PC-3 (cell line): ENCODE measurements around the gene PLEKHB2. TPM values are rescaled to one million over a fixed set of nuclear protein-coding genes. Genes with fewer than 3 reads are reported as not detected.
"Not testable (repeated sequence)": the region's sequence is repeated elsewhere in the genome, so short reads cannot be mapped to it uniquely, and the experiment has no call there.

ENCODE experiments used
- ATAC-seq: fragments of 200-7000 bp; cut with Tn5 transposase; 2 replicates; pipeline ENCODE4 v1.9.1; 2020; ENCODE audit warnings: mild to moderate bottlenecking, moderate library complexity
- BruUV-seq: library from RNA; stranded (reverse); fragments of 400-500 nt; replicated peaks from 2 replicates; lab custom pipeline; 2021; lab: Mats Ljungman, UMichigan
- CTCF ChIA-PET: fragments of 300-600 bp; sonication (Branson Sonifier 250); formaldehyde crosslinking; loops from one replicate; lab custom pipeline; 2022; ENCODE audit warnings: antibody characterized with exemption; lab: Charles Lee
- POLR2A ChIA-PET: fragments of 300-600 bp; sonication (Branson Sonifier 250); formaldehyde crosslinking; loops from one replicate; lab custom pipeline; 2022; ENCODE audit warnings: antibody characterized with exemption; ENCODE audit not compliant: unreplicated experiment; lab: Charles Lee
- DNase-seq: peaks from one replicate; pipeline ENCODE4 v3.0.0-alpha.2; 2015
- H2AFZ ChIP-seq: fragments of 300-600 bp; sonication (generic); 2 replicates; pipeline ENCODE4 v1.6.0; 2016; ENCODE audit warnings: antibody characterized with exemption, low read length
- H3F3A ChIP-seq: fragments of 300-600 bp; sonication (generic); one replicate; pipeline ENCODE4 v1.6.0; 2017; ENCODE audit warnings: antibody characterized with exemption, low read length, control low read depth, mild to moderate bottlenecking; ENCODE audit not compliant: unreplicated experiment
- H3K27ac ChIP-seq: fragments of 300-600 bp; sonication (generic); 2 replicates; pipeline ENCODE4 v1.5.1; 2016; ENCODE audit warnings: mild to moderate bottlenecking, low read length
- H3K27me3 ChIP-seq: fragments of 300-600 bp; sonication (generic); 2 replicates; pipeline ENCODE4 v1.6.1; 2016; ENCODE audit warnings: low read length, mixed read lengths
- H3K36me3 ChIP-seq: fragments of 300-600 bp; sonication (generic); 2 replicates; pipeline ENCODE4 v1.6.1; 2016; ENCODE audit warnings: low read depth, mixed run types, low read length, mixed read lengths
- H3K4me1 ChIP-seq: fragments of 300-600 bp; sonication (generic); 2 replicates; pipeline ENCODE4 v1.5.1; 2016; ENCODE audit warnings: low read length; ENCODE audit not compliant: insufficient read depth
- H3K4me2 ChIP-seq: fragments of 300-600 bp; sonication (generic); 2 replicates; pipeline ENCODE4 v1.6.0; 2016; ENCODE audit warnings: low read length
- H3K4me3 ChIP-seq: fragments of 300-600 bp; sonication (generic); 2 replicates; pipeline ENCODE4 v1.5.1; 2016; ENCODE audit warnings: mild to moderate bottlenecking, low read length, mixed read lengths
- H3K79me2 ChIP-seq: fragments of 300-600 bp; sonication (generic); 2 replicates; pipeline ENCODE4 v1.6.1; 2017; ENCODE audit warnings: low read length, mixed read lengths
- H3K9ac ChIP-seq: fragments of 300-600 bp; sonication (generic); 2 replicates; pipeline ENCODE4 v1.6.0; 2016; ENCODE audit warnings: mild to moderate bottlenecking, low read length
- H3K9me2 ChIP-seq: fragments of 300-600 bp; sonication (generic); replicated peaks from 2 replicates; pipeline ENCODE4 v1.6.1; 2016; ENCODE audit warnings: mixed run types, low read length, mixed read lengths
- H3K9me3 ChIP-seq: fragments of 300-600 bp; sonication (generic); 2 replicates; pipeline ENCODE4 v1.6.1; 2016; ENCODE audit warnings: low read length, mixed read lengths
- H4K20me1 ChIP-seq: fragments of 300-600 bp; sonication (generic); 2 replicates; pipeline ENCODE4 v1.6.1; 2016; ENCODE audit warnings: low read length, mixed read lengths
- EZH2 ChIP-seq: fragments of 300-600 bp; sonication (generic); IDR thresholded peaks from one replicate; pipeline ENCODE4 v1.6.1; 2017; ENCODE audit warnings: antibody characterized with exemption, mild to moderate bottlenecking, low read length; ENCODE audit not compliant: unreplicated experiment
- EZH2phosphoT487 ChIP-seq: fragments of 300-600 bp; sonication (generic); IDR thresholded peaks from 2 replicates; pipeline ENCODE4 v1.6.1; 2018; ENCODE audit warnings: mild to moderate bottlenecking, antibody characterized with exemption, low read length, borderline replicate concordance
- intact Hi-C: fragments of 100-400 bp; cut with micrococcal nuclease; formaldehyde crosslinking; loops from 2 replicates; pipeline ENCODE4 v1.9.0; 2023
- total RNA-seq: library from RNA; depleted of rRNA; stranded (reverse); fragments of >200 nt; gene quantifications from 2 replicates; pipeline ENCODE4 v1.2.3, GENCODE V29; 2014
- TF ChIP-seq, protein P1 (sequence below): fragments of 300-600 bp; sonication (generic); conservative IDR thresholded peaks from 2 replicates; pipeline ENCODE4 v1.5.1; 2017; ENCODE audit warnings: antibody characterized with exemption, low read depth, mild to moderate bottlenecking, low read length

Gene PLEKHB2
- total RNA-seq, 1 experiment from 2014 or later = 64.5 TPM

GRCh38 chr2:131067465-131068125 lies 37.5 kb upstream of the PLEKHB2 start:
- ChIA-PET POLR2A (no interaction called here), CTCF (no interaction called here)
- H3F3A ChIP-seq = no peaks in the 10 kb centered on the region
- TF ChIP-seq EZH2 (no peak), EZH2phosphoT487 (no peak)
- TF ChIP-seq, protein P1, sequence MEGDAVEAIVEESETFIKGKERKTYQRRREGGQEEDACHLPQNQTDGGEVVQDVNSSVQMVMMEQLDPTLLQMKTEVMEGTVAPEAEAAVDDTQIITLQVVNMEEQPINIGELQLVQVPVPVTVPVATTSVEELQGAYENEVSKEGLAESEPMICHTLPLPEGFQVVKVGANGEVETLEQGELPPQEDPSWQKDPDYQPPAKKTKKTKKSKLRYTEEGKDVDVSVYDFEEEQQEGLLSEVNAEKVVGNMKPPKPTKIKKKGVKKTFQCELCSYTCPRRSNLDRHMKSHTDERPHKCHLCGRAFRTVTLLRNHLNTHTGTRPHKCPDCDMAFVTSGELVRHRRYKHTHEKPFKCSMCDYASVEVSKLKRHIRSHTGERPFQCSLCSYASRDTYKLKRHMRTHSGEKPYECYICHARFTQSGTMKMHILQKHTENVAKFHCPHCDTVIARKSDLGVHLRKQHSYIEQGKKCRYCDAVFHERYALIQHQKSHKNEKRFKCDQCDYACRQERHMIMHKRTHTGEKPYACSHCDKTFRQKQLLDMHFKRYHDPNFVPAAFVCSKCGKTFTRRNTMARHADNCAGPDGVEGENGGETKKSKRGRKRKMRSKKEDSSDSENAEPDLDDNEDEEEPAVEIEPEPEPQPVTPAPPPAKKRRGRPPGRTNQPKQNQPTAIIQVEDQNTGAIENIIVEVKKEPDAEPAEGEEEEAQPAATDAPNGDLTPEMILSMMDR = no peak
- intact Hi-C loops = no loop called here
- no peak overlapping the region for H2AFZ ChIP-seq
- H4K20me1 ChIP-seq = peaks cover 3% of the 10 kb centered on the region; the same call in 1 of the 2 replicates
- H3K4me2 ChIP-seq = no peak overlapping the region
- ATAC-seq = no peak
- H3K9ac ChIP-seq = no peak overlapping the region
- H3K27me3 ChIP-seq = no peaks in the 10 kb centered on the region
- DNase-seq = no peak
- no TSS peak for BruUV-seq
- H3K4me3 ChIP-seq = no peak overlapping the region
- H3K9me3 ChIP-seq = no peaks in the 10 kb centered on the region
- peaks cover 91% of the 10 kb centered on the region for H3K79me2 ChIP-seq
- no peaks in the 10 kb centered on the region for H3K4me1 ChIP-seq
- no peak overlapping the region for H3K27ac ChIP-seq
- H3K9me2 ChIP-seq = no peaks in the 10 kb centered on the region
- H3K36me3 ChIP-seq = peaks cover 53% of the 10 kb centered on the region

DNA sequence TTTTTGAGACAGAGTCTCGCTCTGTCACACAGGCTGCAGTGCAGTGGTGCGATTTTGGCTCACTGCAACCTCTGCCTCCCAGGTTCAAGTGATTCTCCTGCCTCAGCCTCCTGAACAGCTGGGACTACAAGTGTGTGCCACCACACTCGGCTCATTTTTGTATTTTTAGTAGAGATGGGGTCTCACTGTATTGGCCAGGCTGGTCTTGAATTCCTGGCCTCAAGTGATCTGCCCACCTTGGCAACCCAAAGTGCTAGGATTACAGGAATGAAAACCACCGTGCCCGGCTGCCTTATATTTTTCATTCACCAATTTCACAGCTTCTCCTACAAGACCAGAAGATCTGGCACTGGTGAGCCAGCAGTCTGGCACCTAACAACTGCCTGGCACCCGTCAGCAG lies 37.0 kb upstream of the PLEKHB2 start:
- ATAC-seq, H3F3A ChIP-seq, H3K27ac ChIP-seq, H2AFZ ChIP-seq, H3K4me3 ChIP-seq, H3K27me3 ChIP-seq, H3K4me2 ChIP-seq, H3K9me2 ChIP-seq, H3K9me3 ChIP-seq, BruUV-seq, POLR2A ChIA-PET, intact Hi-C loops, H3K9ac ChIP-seq, CTCF ChIA-PET, H3K4me1 ChIP-seq, DNase-seq, H4K20me1 ChIP-seq: not testable (repeated sequence)
- peaks cover 53% of the 10 kb centered on the region for H3K36me3 ChIP-seq
- peaks cover 91% of the 10 kb centered on the region for H3K79me2 ChIP-seq

DNA sequence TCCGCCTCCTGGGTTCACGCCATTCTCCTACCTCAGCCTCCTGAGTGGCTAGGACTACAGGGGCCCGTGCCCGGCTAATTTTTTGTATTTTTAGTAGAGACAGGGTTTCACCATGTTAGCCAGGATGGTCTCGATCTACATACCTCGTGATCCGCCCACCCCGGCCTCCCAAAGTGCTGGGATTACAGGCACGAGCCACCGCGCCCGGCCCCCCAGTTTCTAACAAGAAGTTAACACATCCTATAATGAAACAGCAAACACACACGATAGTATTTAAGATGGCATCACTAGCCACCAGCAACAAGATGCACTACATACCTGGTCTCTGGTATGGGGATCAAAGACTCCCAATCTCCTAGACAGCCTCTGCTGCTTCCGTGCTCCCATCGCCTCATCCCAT lies 29.6 kb upstream of the PLEKHB2 start:
- H3K27me3 ChIP-seq, H2AFZ ChIP-seq, BruUV-seq, CTCF ChIA-PET, H3F3A ChIP-seq, DNase-seq, H3K9me3 ChIP-seq, H3K4me3 ChIP-seq, H3K9me2 ChIP-seq, intact Hi-C loops, H3K27ac ChIP-seq, POLR2A ChIA-PET, ATAC-seq, H3K9ac ChIP-seq, H3K4me1 ChIP-seq, H3K4me2 ChIP-seq: not testable (repeated sequence)
- Histone ChIP-seq H4K20me1 (peaks cover 10% of the 10 kb centered on the region), H3K79me2 (peaks cover 90% of the 10 kb centered on the region), H3K36me3 (peaks cover 60% of the 10 kb centered on the region)

DNA sequence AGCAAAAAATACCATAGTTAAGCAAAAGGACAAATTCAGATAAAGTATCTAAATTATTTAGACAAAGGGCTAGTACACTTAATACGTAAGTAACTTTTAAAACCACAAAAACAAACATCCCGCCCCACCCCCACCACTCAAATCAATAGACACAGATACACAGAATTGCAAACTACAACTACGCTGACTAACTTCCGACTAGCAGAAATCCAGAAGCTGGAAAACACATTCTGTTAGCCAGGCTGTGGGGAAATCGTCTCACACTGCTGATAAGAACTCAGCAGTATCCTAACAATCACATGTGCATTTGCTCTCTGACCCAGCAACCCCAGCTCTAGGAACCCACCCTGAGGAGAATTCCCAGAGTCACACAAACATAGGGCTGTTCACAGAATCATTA lies 28.4 kb upstream of the PLEKHB2 start:
- POLR2A ChIA-PET = no interaction called here
- Histone ChIP-seq H3K9ac (no peak overlapping the region), H2AFZ (no peak overlapping the region), H3K4me3 (no peak overlapping the region), H3F3A (no peaks in the 10 kb centered on the region), H3K4me2 (no peak overlapping the region), H3K9me3 (no peaks in the 10 kb centered on the region), H3K79me2 (peaks cover 85% of the 10 kb centered on the region), H4K20me1 (peaks cover 10% of the 10 kb centered on the region), H3K27me3 (no peaks in the 10 kb centered on the region), H3K27ac (no peak overlapping the region), H3K4me1 (no peaks in the 10 kb centered on the region), H3K36me3 (peaks cover 60% of the 10 kb centered on the region), H3K9me2 (no peaks in the 10 kb centered on the region)
- CTCF ChIA-PET = no interaction called here
- TF ChIP-seq EZH2phosphoT487 (no peak), EZH2 (no peak)
- TF ChIP-seq, protein P1 = no peak
- DNase-seq = no peak
- intact Hi-C loops = no loop called here
- no peak for ATAC-seq
- BruUV-seq = no TSS peak
